NCI-H2227 (cell line): ENCODE results near the gene PLXND1.
"Not testable (repeated sequence)": the region's sequence is repeated elsewhere in the genome, so short reads cannot be mapped to it uniquely, and the experiment has no call there.

Experiments
- DNase-seq: peaks from one replicate; lab custom pipeline; 2025; ENCODE audit not compliant: unreplicated experiment; lab: John Stamatoyannopoulos, UW

The PLXND1 gene

GRCh38 chr3:129530251-129530791 lies 76.2 kb downstream of the PLXND1 start:
- DNase-seq = no peak

DNA sequence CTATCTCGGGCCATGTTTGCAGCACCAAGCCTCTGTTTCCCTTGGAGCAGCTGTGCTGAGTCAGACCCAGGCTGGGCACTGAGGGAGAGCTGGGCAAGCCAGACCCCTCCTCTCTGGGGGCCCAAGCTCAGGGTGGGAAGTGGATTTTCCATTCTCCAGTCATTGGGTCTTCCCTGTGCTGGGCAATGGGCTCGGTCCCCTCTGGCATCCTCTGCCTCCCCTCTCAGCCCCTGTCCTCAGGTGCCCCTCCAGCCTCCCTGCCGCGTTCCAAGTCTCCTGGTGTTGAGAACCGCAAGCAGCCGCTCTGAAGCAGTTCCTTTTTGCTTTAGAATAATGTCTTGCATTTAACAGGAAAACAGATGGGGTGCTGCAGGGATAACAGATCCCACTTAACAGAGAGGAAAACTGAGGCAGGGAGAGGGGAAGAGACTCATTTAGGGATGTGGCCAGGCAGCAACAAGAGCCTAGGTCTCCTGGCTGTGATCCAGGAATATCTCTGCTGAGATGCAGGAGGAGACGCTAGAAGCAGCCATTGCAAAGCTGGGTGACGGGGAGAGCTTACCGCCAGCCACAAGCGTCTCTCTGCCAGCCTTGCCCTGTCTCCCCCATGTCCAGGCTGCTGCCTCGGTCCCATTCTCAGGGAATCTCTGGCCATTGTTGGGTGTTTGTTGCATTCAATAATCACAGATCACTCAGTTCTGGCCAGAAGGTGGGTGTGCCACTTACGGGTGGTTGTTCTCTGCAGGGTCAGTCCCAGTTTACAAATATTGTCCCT lies 76.9 kb downstream of the PLXND1 start:
- no peak for DNase-seq

- DNase-seq = no peak
Observed at GRCh38 chr3:129528589-129529100, 77.8 kb downstream of the PLXND1 start, which contains the start of gene RHO. Gene RHO (plus strand): TSS chr3:129528639. CDS start chr3:129528734, 95 bp downstream.

GRCh38 chr3:129527262-129527661 lies 79.2 kb downstream of the PLXND1 start:
- no peak for DNase-seq

- no peak for DNase-seq
Observed at GRCh38 chr3:129526121-129526900, 80.2 kb downstream of the PLXND1 start.

DNA sequence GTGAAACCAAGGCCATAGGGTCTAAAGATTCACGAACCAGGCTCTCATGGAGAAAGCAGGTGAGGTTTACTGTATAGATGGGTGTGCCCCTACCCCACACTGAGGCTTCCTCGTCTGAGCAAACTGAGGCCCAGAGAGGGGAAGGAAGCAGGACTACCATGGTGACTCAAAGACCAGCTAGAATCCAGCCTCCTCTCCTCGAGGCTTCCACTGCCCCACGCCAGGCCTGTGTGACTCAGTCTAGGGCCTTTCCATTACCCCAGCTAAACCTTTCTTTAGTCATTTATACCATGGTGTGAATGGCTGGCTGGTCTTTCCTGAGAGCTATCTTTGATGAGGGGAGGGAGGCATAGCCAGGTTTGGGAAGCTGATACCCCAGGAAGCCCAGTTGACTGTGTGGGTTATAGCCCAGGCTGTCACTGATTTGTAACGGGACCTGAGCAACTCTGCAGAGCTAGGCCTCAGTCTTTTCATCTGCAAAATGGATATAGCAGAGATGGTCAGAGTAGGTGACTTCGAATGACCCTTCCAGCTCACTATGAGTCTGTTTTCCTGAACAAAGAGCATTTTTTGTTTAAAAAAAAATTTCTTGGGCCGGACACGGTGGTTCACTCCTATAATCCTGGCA lies 81.0 kb downstream of the PLXND1 start:
- DNase-seq = no peak

- DNase-seq = no peak
Observed at GRCh38 chr3:129524081-129524480, 82.4 kb downstream of the PLXND1 start.

DNA sequence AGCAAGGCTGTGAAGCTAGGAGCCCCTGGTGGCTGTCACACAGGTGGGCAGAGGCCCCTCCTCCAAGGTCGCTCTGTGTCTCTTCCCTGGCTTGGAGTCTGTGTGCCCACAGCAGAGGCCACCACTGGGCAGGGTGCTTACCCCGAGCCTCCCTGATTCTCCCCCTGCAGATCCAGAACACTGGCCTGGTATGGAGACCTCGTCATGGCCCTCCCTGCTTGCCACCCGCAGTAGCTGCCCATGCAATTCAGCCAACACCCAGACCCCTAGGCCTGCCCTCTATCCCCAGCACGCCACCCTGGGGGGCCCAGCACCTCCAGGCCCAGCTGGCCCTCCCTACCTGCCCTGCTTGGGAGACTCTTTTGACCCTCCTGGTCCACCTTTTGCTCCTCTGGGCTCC lies 83.5 kb downstream of the PLXND1 start:
- no peak for DNase-seq

DNA sequence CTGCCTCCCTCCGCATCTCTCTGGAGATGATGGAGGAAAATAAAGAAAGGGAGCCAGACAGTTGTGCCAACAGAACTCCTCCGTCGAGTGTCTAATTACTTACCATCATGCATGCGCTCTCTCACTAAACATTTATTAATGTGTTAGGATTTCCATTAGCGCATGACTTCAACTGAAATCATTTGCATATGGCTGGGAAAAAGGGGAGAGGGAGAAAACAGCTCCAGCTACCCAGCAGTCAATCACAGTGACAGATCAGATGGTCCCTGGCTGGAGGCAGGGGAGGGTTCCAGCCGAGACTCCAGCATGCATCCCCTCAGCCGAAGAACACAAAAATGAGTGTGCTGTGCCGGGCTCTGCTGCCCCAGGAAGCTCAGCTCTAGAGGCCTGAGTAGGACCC lies 84.9 kb downstream of the PLXND1 start:
- DNase-seq = no peak

GRCh38 chr3:129520960-129521359 lies 85.5 kb downstream of the PLXND1 start:
- no peak for DNase-seq

DNA sequence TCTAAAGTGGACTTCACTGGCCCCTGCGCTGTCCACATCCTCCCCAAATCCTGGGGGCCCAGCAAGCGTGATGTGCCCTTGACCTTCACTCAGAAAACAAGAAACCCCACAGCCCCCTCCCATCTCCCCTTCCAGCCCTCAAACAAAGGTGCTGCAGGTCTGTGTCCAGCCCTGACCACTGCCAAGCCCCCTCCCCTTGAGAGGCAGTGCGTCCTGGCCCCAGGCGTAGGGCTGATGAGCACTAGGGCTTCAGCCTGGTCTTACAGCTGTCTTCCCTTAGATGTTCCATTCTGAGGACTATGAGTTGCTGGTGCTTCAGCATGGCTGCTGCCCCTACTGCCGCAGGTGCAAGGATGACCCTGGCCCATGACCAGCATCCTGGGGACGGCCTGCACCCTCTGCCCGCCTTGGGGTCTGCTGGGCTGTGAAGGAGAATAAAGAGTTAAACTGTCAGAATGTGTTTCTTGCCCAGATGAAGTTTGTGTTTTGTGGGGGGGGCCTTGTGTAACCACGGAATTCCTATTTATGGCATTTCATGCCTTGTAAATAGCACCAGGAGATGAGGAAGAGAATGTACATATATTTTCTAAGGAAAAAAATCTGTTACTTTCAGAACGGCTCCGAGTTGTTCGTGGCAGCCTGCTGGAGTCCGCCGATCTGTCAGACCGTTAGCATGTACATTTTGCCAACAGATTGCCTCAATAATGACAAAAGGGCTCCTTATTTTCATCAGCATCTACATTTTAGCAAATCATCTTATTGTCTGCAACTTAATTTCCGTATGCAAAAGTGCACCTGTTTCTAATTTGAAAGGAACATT lies 86.4 kb downstream of the PLXND1 start:
- DNase-seq = no peak

GRCh38 chr3:129519449-129519848 lies 87.0 kb downstream of the PLXND1 start:
- no peak for DNase-seq

- no peak for DNase-seq
Observed at GRCh38 chr3:129518581-129518980, 87.9 kb downstream of the PLXND1 start.

GRCh38 chr3:129518038-129518561 lies 88.4 kb downstream of the PLXND1 start:
- DNase-seq = no peak

GRCh38 chr3:129517516-129517915 lies 89.0 kb downstream of the PLXND1 start:
- DNase-seq = no peak

- DNase-seq = not testable (repeated sequence)
Observed at GRCh38 chr3:129515821-129516432, 90.5 kb downstream of the PLXND1 start.

GRCh38 chr3:129515108-129515820 lies 91.2 kb downstream of the PLXND1 start:
- DNase-seq = not testable (repeated sequence)

- no peak for DNase-seq
Observed at GRCh38 chr3:129514563-129514962, 91.9 kb downstream of the PLXND1 start.

GRCh38 chr3:129514110-129514509 lies 92.4 kb downstream of the PLXND1 start:
- DNase-seq = no peak
